Frontal cortex (tissue), 4 donors: ENCODE data around the gene IL17B. TPM values are rescaled to one million over a fixed set of nuclear protein-coding genes. Genes with fewer than 3 reads are reported as not detected.

ENCODE experiments used
- DNase-seq, 2 donors: peaks; one replicate each; pipeline ENCODE4 v3.0.0; 2012; ENCODE audit warnings: low spot score in 2 of 2
- FAIRE-seq: peaks from 2 replicates; lab custom pipeline; 2012; peaks lifted over from hg19 to GRCh38; lab: Jason Lieb, UNC
- total RNA-seq: library from RNA; depleted of rRNA; stranded (reverse); fragments of >200 nt; gene quantifications from one replicate; pipeline ENCODE4 v1.2.3, GENCODE V29; 2014
- donor health status: control.
- donor health status: control.
- donor health status: control.

IL17B gene
- total RNA-seq, 1 donor from 2014 or later, result not detected

- no peak for FAIRE-seq
These were observed 2.3 kb upstream of the IL17B start for GRCh38 chr5:149381261-149381985.

DNA sequence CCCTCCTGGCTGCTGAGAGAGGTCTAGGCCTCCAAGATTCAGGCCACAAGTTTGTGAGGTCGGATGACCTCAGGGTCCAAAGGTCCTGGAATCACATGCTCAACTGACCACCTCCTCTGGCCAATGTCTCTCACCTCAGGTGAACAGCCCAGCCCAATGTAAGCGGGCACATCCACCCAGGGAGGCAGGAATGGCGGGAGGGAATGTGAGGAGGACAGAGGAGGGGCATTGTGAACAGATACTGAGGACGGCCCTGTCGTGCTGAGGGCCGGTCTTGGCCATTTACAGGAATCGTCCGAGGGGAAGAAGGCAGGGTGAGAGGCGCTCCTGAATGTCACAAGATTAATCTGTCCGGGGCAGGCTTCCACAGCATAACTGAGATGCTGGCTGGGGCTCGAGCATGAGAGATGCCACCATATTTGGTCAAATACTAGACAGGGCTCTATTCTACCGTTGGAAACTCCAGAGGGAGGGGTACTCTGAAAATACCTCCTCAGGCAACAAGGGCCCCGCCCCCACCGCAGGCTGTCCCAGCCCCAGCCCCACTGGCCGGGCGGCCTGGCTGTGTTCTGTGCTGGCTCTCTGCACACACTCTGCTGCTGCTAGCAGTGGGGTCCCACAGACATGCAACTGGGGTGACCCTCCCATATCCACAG lies 1.5 kb upstream of the IL17B start:
- DNase-seq, result no peak
- FAIRE-seq, result no peak

More at GRCh38 chr5:149381261-149381985, 2.3 kb upstream of the IL17B start:
- DNase-seq, result no peak

DNA sequence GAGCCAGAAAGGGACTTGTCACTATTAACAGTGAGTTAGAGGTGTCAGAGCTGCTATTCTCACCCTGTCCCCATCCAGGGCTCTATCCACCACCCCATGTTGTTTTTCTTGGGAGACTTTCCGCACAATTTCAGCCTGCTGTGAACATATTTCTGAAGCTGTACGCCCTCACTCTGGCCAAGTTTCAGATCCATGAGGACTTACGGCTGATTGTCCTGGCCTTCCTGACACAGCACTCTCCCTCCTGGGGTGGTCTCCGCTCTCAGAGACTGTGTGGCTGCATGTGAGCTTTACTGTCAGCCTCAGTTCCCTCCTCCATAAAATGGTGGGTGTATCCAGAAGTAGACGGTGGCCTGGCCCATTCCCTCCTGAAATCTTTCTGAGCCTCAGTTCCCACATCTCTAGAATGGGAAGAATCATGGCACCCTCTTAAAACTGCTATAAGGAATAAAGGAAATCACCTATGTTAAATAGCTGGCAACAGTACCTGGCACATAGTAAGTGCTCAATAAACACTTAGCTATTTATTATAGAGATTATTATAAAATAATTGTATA lies 804 bp upstream of the IL17B start:
- FAIRE-seq (no peak), DNase-seq (no peak)

- FAIRE-seq (no peak), DNase-seq (no peak)
These were observed 761 bp downstream of the IL17B start for GRCh38 chr5:149378241-149378820.

DNA sequence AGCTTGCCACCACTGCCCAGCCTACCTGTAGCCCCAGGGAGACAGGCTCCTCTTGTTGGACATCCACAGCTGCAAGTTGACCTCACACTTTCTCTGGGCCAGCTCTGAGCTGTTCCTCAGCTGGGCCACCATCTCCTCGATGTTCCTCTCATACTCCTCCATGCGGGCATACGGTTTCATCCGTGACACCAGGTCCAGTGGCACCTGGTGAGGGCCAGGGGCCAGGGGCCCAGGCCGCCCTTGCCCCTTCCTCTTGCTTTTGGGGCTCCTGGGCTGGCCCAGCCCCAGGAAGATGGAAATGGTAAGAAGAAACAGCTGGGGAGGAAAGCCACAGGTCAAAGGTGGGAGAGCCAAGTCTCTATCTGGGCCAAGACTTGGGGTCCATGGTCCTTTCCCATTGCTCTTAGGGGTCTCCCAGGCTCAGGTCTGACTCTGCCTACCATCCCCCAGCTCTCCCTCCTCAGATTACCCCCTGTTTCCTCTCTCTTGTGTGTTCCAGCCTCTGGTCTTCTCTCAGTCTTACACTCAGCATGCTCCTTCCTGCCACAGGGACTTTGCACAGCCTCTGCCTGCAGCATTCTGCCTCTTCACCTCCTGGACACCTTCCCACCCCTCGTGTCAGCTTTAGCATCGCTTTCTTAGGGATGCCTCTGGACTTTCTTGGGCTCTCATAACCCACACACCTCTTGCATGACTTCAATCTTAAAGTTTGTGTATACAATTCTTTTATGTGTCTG lies 2.2 kb downstream of the IL17B start:
- FAIRE-seq (no peak), DNase-seq (no peak)

DNA sequence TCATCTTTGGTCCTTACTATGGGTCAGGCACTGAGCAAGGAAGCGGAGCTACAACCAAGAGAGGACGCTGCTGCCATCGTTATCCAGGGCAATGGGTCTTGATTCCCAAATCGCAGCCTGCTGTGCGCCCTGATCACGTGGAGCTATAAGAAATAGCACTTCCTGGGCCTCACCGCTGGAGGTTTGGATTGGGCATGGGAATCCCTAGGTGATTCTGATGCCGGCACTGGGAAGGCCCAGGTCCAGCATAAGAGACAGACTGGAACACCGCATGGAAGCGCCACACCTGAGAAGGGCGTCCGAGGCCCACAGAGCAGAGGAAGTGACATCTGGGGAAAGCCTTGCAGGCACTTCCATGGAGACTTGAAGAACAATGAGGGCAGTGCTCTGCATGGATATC lies 3.0 kb downstream of the IL17B start:
- DNase-seq, result no peak
- no peak for FAIRE-seq

DNA sequence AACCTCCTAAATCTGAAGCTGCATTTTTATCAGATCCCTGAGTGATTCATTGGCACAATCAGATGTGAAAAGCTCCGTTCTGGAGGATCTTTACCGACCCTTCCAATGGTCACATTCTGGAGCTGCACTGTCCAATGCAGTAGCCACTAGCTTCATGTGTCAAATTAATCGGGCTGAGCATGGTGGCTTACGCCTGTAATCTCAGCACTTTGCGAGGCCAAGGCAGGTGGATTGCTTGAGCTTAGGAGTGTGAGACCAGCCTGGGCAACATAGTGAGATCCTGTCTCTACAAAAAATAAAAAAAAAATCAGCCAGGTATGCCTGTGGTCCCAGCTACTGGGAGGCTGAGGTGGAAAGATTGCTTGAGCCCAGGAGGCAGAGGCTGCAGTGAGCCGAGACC lies 3.7 kb downstream of the IL17B start:
- FAIRE-seq (no peak), DNase-seq (no peak)

DNA sequence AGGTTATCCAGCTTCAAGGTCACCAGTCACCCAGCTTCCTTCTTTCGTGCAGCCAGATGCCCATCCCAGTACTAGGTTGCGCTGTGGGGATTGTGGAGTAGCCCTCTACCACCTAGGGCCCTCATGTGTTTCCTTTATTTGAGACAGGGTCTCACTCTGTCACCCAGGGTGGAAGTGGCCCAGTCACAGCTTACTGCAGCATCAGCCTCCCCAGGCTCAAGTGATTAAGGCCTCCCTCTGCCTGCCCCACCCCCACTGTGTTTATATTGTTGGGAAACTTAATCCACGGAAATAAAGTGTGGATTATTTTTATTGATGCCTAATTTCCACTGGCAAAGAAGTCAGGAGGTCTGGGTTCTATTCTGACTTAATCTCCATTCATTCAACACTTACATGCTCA lies 4.3 kb downstream of the IL17B start:
- no peak for FAIRE-seq
- no peak for DNase-seq

DNA sequence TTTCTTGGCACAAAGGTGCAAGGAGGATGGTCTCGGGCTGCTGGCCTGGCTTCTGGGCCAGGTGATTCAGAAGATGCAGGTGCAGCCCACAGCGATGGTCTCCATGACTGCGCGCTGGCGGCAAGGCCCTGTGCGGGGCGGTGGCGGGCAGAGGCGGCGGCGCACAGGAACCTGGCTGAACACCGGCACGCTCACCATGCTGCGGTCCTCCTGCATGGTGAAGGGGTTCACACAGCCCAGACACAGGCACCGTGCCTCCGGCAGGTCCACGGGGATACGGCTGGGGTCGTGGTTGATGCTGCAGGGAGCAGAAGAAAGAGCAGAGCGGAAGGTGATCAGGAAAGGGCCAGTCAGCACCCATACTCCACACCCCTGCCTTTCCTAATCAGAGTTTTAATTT lies 4.8 kb downstream of the IL17B start:
- FAIRE-seq, result no peak
- DNase-seq, result no peak

GRCh38 chr5:149372932-149373331 lies 6.2 kb downstream of the IL17B start:
- no peak for FAIRE-seq
- DNase-seq, result no peak

DNA sequence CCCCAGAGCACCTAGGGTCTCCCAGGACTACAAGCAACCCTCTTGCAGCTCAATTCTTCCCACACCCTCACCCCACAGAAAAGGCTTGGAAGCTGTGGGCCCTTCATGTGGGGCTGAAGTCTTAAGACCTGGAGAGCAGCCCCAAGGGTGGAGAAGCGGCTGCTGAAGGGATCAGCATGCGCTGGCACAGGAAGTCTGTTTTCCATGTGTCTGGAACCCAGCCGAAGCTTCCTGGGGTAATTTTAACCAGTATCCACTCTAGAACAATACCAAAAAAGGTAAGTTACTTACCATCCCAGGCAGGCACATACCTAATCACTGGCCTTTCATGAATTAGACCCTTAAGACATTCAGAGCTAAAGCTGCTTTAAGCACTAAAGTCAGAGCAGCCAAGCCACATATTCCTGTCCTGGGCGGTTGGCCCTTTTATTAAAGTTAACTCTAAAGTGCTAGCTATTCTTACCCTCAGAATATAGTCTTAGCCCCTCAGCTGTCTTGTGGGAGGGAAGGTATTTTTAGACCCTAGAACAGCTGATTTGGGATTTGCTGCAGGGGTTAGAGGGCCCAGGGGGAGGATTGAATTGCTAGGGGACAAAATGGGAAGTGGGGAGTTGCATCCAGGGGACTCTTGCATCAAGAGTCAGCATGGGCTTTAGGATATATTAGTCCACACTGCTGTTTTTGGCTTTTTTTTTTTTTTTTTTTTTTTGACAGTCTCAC lies 6.9 kb downstream of the IL17B start:
- DNase-seq, result no peak

DNA sequence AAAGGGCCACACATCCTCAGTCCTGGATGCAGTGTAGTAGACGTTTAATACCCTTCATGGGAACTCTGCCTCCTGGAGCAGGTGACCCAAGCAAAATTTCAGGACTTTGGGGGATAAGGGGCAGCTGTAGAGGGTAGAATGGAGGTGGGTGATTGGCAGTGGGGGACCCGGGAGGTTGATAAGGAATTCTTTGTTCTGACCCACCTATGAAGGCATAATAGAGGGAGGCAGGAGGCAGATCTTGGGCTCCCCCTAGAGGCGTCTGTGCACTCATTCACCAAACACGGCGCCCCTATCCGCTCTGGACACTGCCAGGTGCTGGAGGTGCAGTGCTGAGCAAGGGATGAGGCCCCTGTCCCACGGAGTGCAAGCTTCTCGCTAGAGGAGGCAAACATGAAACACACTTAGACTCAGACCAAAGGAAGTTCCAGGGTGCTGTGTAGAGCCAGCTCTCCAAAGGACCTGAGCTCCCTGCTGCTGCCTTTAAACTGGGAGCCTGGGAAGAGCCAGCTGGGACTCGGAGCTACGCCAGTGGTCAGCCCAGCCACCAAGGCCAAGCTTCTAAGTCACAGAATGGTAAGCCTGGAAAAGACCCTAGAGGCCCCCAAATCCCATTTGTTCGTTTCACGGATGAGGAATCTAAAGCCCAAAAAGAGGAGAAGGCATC lies 7.7 kb downstream of the IL17B start:
- DNase-seq (peak; percentile 61 to 69), FAIRE-seq (no peak)

More for the DNA sequence above, 6.9 kb downstream of the IL17B start:
- no peak for FAIRE-seq

- DNase-seq (no peak), FAIRE-seq (no peak)
These were observed 8.2 kb downstream of the IL17B start for GRCh38 chr5:149370878-149371277.

DNA sequence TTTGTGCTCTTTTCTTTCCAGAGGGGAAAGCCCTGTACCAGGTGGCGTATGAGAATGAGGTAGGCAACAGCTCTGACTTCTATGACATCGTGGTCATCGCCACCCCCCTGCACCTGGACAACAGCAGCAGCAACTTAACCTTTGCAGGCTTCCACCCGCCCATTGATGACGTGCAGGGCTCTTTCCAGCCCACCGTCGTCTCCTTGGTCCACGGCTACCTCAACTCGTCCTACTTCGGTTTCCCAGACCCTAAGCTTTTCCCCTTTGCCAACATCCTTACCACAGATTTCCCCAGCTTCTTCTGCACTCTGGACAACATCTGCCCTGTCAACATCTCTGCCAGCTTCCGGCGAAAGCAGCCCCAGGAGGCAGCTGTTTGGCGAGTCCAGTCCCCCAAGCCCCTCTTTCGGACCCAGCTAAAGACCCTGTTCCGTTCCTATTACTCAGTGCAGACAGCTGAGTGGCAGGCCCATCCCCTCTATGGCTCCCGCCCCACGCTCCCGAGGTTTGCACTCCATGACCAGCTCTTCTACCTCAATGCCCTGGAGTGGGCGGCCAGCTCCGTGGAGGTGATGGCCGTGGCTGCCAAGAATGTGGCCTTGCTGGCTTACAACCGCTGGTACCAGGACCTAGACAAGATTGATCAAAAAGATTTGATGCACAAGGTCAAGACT lies 11.0 kb downstream of the IL17B start:
- FAIRE-seq, result no peak
- DNase-seq, result no peak

GRCh38 chr5:149367249-149367971 lies 11.7 kb downstream of the IL17B start:
- DNase-seq, result peak in 1 of 2 donors; percentile 79
- FAIRE-seq, result no peak

- FAIRE-seq, result no peak
- no peak for DNase-seq
These were observed 12.8 kb downstream of the IL17B start for GRCh38 chr5:149366169-149366729.

DNA sequence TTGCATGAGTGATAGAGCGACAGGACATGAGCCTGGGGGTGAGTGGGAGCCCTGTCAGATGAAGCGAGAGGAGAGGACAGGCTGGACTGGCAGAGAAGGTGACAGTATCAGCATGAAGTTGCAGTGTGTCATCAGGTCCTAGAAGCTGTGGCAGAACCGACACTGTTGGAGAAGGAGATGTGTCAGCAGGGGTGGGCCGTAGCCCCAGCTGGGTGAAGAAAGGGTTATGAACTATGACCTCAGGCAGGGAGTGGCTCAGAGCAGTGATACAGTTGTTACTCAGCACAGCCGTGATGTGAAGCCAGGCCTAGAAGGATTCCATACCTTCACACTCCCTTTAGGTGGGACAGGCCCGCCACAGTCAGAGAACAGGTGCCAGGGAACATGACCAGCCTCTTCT lies 13.7 kb downstream of the IL17B start:
- no peak for DNase-seq
- FAIRE-seq, result no peak

- FAIRE-seq, result no peak
These were observed 14.4 kb downstream of the IL17B start for GRCh38 chr5:149364719-149365118.

More at GRCh38 chr5:149364719-149365118, 14.4 kb downstream of the IL17B start:
- DNase-seq, result no peak
